GM18526 (cell line): ENCODE measurements around the gene JMJD1C.

Source experiments
- POLR2A ChIP-seq: IDR thresholded peaks from 3 replicates; pipeline ENCODE4 v1.6.1; 2011; ENCODE audit not compliant: insufficient read length; ENCODE audit errors: extremely low read depth

Gene JMJD1C

DNA sequence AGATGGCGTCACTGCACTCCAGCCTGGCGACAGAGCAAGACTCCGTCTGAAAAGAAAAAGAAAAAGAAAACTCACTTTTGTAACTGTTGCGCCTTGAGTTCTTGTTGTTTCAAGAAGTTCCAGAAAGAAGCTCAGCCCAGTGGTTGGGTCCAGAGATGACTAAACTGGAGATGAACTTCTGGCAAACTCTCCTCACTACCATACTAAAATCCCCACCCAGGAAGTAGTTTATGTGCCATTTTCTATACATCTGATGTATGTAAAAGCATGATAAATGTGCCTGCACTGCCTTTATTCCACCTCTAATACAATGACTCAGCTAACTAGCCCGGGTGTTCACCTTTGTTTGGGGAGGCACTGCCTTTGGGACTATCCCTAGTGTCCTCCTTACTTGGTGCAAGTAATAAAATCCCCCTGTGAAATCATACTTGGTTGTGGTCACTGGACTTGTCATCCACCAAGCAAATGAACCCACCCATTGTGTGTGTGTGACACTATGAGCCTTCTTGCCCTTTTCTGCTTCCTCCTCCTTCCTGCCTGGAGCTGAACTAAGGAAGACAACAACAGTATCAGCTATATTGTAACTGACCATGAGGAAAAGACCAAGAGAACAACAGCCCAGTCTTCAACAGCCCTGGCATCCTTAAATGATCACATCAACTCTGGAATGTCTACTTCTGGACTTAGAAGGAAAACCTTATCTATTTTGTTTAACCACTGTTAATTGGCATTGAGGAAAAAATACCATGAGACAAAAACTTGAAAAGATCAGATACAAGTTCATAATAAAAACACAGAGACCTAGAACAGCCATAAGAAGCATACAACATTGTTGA, 33.6 kb downstream of the JMJD1C start:
- TF ChIP-seq POLR2A, result no peak

GRCh38 chr10:63430999-63431356, 34.8 kb downstream of the JMJD1C start:
- TF ChIP-seq POLR2A, result no peak

DNA sequence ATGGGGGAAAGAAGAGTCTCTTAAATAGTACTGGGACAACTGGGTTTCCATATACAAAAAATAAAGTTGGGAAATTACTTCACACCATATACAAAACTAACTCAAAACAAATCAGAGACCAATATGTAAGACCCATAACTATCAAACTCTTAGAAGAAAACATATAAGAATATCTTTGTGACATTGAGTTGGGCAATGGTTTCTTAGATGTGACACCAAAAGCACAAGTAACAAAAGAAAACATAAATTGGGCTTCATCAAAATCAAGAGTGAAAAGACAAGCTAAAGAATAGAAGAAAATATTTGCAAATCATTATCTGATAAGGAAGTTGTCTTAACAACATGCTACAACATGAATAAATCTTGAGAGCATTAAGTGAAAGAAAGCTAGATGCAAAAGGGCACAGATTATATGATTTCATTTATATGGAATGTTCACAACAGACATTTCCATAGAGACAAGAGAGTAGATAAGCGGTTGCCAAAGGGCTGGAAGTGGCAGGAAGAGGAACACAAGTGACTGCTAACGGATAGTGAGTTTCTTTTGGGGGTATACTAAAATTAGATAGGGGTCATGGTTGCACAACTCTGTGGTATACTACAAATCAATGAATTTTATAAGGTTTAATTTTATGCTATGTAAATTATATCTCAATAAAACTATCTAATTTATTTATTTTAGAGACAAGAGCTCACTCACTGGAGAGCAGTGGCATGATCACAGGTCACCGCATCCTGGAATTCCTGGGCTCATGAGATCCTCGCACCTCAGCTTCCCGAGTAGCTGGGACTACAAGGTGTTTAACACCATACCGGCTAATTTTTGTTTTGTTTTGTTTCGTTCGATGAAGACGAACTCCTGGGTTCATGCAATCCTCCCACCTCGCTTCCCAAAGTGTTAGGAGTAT, 35.4 kb downstream of the JMJD1C start:
- no peak for TF ChIP-seq POLR2A

DNA sequence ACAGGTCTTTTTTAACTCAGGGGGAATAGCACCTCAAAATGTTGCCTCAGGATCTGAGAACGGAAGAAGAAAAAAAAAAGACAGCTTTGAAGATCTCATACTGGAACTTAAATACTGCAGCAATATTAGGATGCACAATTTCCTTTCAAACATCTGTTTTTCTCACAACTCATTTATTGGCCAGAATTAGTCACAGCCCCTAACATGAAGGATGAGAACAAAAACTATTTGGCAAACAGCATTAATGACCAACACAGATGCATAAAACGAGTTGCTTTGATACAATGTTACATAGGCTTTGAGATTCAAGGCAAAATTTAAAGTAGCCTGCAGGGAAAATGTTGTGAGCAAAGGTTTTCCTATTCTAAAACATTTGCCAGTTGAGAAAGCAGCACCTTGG, 36.5 kb downstream of the JMJD1C start:
- TF ChIP-seq POLR2A, result no peak

GRCh38 chr10:63427013-63427412, 38.8 kb downstream of the JMJD1C start:
- TF ChIP-seq POLR2A, result no peak

DNA sequence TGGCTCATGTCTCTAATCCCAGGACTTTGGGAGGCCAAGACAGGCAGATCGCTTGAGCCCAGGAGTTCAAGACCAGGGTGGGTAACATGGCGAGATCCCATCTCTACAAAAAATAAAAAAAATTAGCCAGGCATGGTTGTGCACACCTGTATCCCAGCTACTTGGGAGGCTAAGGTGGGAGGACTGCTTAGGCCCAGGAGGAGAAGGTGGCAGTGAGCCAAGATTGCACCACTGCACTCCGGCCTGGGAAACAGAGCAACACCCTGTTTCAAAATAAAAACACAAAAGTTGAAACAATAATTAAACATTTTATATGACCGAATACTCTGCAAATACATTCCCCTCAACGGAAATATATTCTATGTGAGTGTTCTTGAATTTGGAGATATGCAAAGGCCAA, 40.3 kb downstream of the JMJD1C start:
- no peak for TF ChIP-seq POLR2A

DNA sequence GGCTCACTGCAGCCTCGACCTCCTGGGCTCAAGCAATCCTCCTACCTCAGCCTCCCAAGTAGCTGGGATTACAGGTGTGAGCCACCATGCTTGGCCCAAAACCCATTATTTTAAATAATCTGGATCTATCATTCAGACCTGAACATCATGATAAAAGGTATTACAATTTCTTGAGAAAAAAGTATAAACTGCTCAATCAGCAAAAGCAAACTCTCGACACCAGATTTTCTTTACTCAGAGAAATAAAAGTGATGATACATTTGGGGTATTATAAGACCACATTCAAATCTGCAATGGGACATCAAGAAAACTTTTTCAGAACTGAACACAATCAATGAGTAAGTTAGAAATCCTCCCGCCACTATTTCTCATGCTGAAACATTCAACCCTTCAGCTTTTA, 41.2 kb downstream of the JMJD1C start:
- no peak for TF ChIP-seq POLR2A

DNA sequence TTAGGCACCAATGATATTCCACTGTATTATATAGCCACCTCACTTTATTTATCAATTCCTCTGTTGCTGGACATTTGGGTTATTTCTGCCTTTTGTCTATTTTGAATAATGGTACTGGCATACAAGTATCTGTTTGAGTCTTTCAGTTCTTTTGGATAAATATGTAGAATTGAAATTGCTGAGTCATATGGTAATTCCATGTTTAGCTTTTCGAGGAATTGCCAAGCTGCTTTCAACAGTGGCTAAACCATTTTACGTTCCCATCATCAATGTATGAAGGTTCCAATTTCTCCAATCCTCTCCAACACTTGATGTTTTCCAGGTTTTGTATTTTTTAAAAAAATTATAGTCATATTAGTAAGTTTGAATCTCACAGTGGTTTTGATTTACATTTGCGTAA, 42.3 kb downstream of the JMJD1C start:
- TF ChIP-seq POLR2A, result no peak

DNA sequence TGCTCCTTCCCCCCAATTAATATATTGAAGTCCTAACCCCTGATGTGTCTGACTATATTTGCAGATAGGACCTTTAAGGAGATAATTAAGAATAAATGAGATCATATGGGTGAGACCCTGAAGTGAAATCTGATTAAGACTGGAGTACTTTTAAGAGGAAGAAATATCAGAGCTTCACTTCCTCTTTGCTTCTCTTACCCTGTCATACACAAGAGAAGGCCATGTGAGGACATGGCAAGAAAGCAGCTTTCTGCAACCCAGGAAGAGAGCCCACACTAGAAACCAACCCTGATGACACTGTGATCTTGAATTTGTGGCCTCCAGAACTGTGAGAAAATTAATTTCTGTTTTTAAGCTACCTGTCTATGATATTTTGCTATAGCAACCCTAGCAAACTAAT, 44.2 kb downstream of the JMJD1C start:
- no peak for TF ChIP-seq POLR2A

DNA sequence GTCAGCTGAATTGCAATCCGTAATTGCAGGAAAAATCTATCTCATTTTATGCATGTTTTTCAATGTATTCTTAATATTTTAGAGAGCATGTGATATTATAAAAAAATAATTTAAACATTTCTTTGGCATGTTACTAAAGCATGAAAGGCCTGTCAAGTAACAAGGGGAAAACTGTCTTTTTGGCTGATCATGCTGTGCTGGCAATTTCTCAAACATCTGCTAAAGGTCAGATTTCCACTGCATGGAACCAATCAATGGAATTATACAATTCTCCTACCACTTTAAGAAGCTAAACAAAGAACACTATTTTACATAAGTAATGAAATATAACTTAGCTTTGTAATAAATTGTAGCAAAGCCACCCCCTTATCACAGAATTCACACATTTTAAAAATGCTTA, 49.4 kb downstream of the JMJD1C start:
- TF ChIP-seq POLR2A, result no peak

DNA sequence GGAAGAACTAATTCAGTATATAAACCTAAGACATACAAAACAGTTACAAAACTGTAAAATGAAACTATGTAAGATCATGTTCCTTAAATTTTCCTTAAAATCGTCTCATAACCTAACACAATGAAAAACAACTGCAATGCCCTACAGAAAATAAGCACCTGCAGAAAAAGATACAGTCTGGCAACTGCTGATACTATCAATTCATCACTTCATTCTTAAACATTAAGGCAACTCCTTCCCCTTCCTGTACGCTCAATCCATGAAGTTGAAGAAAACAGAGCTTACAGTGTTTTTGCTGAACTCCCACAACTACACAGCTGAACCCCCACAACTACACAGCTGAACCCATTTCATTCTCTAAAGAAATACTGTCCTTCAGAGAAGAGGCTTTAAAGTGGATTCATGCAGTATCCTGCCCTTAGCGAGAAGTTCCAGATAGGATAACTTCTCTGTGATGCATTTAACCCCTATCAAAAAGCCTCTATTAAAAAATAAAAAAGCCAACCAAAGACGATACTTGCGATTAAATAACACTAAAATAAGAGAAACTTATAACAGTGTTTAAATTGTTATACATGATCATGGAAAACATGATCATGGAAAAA, 50.0 kb downstream of the JMJD1C start:
- TF ChIP-seq POLR2A, result no peak

GRCh38 chr10:63414481-63415260, 51.1 kb downstream of the JMJD1C start:
- no peak for TF ChIP-seq POLR2A

DNA sequence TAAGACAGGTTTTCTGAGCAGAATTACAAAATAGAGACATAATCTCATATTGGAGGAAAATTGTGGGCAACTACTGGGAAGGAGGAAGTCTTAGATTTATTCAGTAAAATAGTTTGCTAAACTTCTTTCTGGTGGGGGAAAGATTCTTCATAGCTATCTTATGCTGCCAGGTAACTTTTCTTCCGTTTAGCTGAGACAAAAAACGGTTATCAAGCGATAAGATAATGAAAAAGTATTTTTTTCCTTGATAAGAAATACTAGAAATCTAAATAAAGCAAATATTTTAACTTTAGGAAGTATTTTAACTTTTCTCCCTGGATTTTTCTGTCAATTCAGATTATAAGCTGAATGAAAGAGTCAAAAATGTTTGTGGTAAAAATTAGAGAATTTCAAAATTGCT, 52.3 kb downstream of the JMJD1C start:
- no peak for TF ChIP-seq POLR2A

- TF ChIP-seq POLR2A, result no peak
Measured at GRCh38 chr10:63412304-63412703, 53.5 kb downstream of the JMJD1C start.

DNA sequence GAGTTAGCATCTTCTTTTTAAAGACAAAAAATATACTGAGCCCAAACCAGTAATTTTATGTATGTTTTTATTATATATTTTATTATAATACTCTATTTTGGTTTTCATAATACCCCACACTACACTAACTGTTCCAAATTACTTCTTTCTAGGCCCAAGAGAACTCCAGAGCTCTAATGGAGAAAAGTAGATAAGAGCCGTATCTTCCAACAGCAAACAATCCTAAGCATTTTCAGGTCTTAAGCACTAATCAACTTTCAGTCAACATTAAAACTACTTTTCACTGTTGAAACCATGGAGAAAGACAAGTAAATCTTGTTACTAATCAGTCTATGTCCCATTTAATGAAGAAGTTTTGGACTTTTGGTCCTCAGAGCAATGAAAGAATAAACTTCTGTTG, 55.1 kb downstream of the JMJD1C start:
- TF ChIP-seq POLR2A, result no peak
